Mesothelial cell of epicardium (in vitro differentiated cells): Measurements from ENCODE around the gene DOCK10. TPM values are rescaled to one million over a fixed set of nuclear protein-coding genes. Genes with fewer than 3 reads are reported as not detected.

Experiments used
- DNase-seq, 2 experiments: peaks; one replicate each; pipeline ENCODE4 v3.0.0; 2021; ENCODE audit warnings: low spot score in 2 of 2; ENCODE audit not compliant: unreplicated experiment in 2 of 2
- H3K27ac Mint-ChIP-seq: 2 replicates; pipeline ENCODE4 v1.8.0; 2021; ENCODE audit warnings: mixed read lengths
- H3K27me3 Mint-ChIP-seq: 2 replicates; pipeline ENCODE4 v1.8.0; 2021; ENCODE audit warnings: low read depth, mixed read lengths
- H3K36me3 Mint-ChIP-seq: 2 replicates; pipeline ENCODE4 v1.8.0; 2021; ENCODE audit warnings: mixed read lengths
- H3K4me1 Mint-ChIP-seq: 2 replicates; pipeline ENCODE4 v1.8.0; 2021; ENCODE audit warnings: mixed read lengths
- H3K4me3 Mint-ChIP-seq: 2 replicates; pipeline ENCODE4 v1.8.0; 2021; ENCODE audit warnings: mild to moderate bottlenecking, moderate library complexity, mixed read lengths
- H3K9me3 Mint-ChIP-seq: 2 replicates; pipeline ENCODE4 v1.8.0; 2021; ENCODE audit warnings: mixed read lengths
- CTCF ChIP-seq: fragments of 200-600 bp; sonication (generic); IDR thresholded peaks from one replicate; pipeline ENCODE4 v1.5.0; 2021; ENCODE audit warnings: antibody characterized with exemption; ENCODE audit not compliant: unreplicated experiment
- total RNA-seq: library from RNA; stranded (reverse); gene quantifications from 3 replicates; pipeline ENCODE4 v1.2.1, GENCODE V29; 2021

Gene DOCK10
- total RNA-seq, 1 donor from 2014 or later, result 2.4 TPM

DNA sequence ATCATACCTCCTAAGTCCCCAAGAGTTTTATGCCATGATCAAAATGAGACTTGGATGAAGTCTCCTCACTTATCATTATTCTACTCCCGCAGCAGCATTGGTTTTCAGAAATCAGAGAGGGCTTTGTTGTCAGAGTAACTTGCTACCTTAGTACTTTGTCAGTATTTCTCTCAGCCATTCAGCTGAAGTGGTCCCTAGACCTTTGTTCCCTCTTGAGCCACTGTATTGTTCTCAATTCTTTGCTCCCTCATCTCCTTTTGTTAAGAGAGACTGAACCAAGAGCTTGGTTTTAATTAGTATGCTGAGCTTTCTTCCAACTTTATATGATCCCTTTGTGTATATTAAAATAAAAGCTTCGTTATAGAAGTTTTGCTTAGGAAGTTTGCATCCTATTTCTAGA is 133.4 kb downstream of the DOCK10 start:
- H3K27ac Mint-ChIP-seq, result no peak overlapping the region
- no peak for TF ChIP-seq CTCF
- no peak overlapping the region for H3K4me3 Mint-ChIP-seq
- peaks cover 26% of the 10 kb centered on the region for H3K4me1 Mint-ChIP-seq
- no peaks in the 10 kb centered on the region for H3K36me3 Mint-ChIP-seq
- H3K9me3 Mint-ChIP-seq, result peaks cover 7% of the 10 kb centered on the region
- no peak for DNase-seq
- H3K27me3 Mint-ChIP-seq, result no peaks in the 10 kb centered on the region

DNA sequence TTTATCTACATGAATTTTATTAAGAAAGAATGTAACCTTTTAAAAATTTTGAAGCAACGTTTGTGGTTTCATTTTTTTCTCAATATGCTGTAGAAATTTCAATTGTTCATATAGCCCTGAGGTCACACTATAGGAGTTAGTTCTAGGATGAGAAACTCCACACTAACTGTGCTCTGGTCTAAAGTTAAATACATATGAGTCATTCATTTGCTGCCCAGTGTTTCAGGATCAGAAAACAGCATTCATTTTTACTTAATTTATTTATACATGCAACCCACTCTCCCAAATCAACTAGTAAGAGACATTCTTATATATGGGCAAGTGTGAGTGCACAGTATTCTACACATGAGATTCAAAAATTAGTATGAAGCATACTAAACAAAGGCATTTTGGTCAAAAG is 137.9 kb downstream of the DOCK10 start:
- Mint-ChIP-seq H3K9me3 (peaks cover 7% of the 10 kb centered on the region), H3K27me3 (peaks cover under 1% of the 10 kb centered on the region), H3K27ac (no peak overlapping the region), H3K36me3 (no peaks in the 10 kb centered on the region), H3K4me3 (no peak overlapping the region), H3K4me1 (peaks cover 9% of the 10 kb centered on the region)
- no peak for DNase-seq
- TF ChIP-seq CTCF, result no peak

- Mint-ChIP-seq H3K4me3 (no peak overlapping the region), H3K27me3 (peaks cover 2% of the 10 kb centered on the region), H3K4me1 (peaks cover 1% of the 10 kb centered on the region), H3K9me3 (peaks cover 7% of the 10 kb centered on the region), H3K36me3 (no peaks in the 10 kb centered on the region), H3K27ac (no peak overlapping the region)
- DNase-seq, result no peak
- no peak for TF ChIP-seq CTCF
These were observed 138.6 kb downstream of the DOCK10 start for GRCh38 chr2:224903621-224904020.

DNA sequence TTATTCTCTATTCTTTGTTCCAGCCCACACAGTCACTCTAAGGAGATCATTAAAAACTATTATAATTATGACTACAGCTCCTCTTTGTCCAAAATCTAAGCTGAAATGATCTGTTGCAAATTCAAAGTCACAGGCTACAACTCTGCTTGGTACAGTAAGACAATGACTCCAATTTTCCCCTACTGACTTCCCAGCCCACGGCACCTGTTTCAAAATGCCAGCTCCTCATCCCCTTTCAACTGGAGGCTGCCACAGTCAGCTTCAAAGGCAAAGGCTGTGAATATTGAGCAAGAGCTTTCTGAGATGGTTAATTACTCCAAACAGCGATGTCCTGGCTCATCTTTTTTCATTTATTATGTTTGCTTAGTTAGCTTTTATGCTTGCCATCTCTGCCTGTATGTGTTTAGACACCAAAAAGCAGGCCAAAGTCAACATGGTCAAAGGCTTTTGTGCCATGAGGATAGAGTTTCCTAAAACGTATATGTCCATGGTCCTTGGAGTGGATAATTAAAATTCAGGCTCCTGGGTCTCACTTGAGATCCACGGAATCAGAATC is 141.1 kb downstream of the DOCK10 start:
- DNase-seq, result no peak
- TF ChIP-seq CTCF, result no peak
- H3K4me1 Mint-ChIP-seq, result no peaks in the 10 kb centered on the region
- no peak overlapping the region for H3K4me3 Mint-ChIP-seq
- H3K36me3 Mint-ChIP-seq, result no peaks in the 10 kb centered on the region
- H3K27me3 Mint-ChIP-seq, result peaks cover 7% of the 10 kb centered on the region
- no peak overlapping the region for H3K27ac Mint-ChIP-seq
- no peaks in the 10 kb centered on the region for H3K9me3 Mint-ChIP-seq

- no peak for TF ChIP-seq CTCF
These were observed 146.9 kb downstream of the DOCK10 start for GRCh38 chr2:224895377-224895776.

DNA sequence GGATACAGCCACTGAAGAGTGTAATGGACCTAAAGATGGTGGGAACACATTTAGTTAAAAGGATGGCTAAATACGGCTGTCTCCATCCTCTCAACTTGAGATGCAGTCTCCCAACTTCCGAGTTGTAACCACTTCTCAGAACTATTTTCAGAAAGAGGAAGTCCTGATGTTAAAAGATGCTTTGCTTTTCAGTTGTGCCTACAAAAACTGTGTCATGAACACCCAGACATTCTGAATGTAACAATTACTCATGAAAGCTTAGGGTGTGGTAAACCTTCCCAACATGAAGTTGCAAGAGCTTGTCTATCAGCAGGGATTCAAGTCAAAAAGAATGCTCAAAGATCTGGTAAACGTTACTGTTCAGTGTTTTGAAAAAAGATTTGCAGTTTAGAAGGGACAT is 147.9 kb downstream of the DOCK10 start:
- Mint-ChIP-seq H3K36me3 (no peaks in the 10 kb centered on the region), H3K9me3 (no peaks in the 10 kb centered on the region), H3K4me3 (no peak overlapping the region), H3K27me3 (peaks cover 17% of the 10 kb centered on the region), H3K4me1 (no peaks in the 10 kb centered on the region), H3K27ac (no peak overlapping the region)
- DNase-seq, result no peak
- TF ChIP-seq CTCF, result no peak

More at GRCh38 chr2:224895377-224895776, 146.9 kb downstream of the DOCK10 start:
- no peak for DNase-seq
- H3K4me1 Mint-ChIP-seq, result no peaks in the 10 kb centered on the region
- no peak overlapping the region for H3K27ac Mint-ChIP-seq
- no peaks in the 10 kb centered on the region for H3K36me3 Mint-ChIP-seq
- no peaks in the 10 kb centered on the region for H3K9me3 Mint-ChIP-seq
- no peak overlapping the region for H3K4me3 Mint-ChIP-seq
- peaks cover 17% of the 10 kb centered on the region for H3K27me3 Mint-ChIP-seq
